T47D (cell line): Measurements from ENCODE around the gene AKT2.
"Not testable (repeated sequence)": the region's sequence is repeated elsewhere in the genome, so short reads cannot be mapped to it uniquely, and the experiment has no call there.

ENCODE experiments used
- DNase-seq, 2 experiments: peaks; one replicate each; pipeline versions ENCODE4 v3.0.0 to v3.0.0-alpha.2; 2011 to 2012; ENCODE audit warnings: low read depth in 1 of 2, low spot score in 1 of 2
- JUND ChIP-seq: IDR thresholded peaks from 2 replicates; pipeline ENCODE4 v1.6.1; 2012; ENCODE audit warnings: low read depth
- in situ Hi-C: cut with HindIII; loops from 2 replicates; pipeline ENCODE4 v1.10.0; 2016; ENCODE audit warnings: low sequenced_read_pairs, low pct_unique_long_range_greater_than_20kb

AKT2 gene

DNA sequence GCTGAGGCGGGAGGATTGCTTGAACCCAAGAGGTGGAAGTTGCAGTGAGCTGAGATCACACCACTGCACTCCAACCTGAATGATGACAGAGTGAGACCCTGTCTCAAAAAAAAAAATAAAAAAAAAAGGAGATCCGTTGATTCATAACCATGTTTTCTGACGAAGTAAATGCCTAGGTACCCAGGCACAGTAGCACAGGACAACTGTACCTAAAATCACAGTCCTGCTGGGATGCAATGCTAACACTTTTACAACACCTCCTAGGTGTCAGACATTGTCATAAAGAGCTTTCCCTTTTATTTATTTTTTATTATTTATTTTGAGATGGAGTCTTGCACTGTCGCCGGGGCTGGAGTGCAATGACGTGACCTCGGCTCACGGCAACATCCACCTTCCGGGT lies 64.5 kb downstream of the AKT2 start:
- in situ Hi-C loops, result no loop called here

DNA sequence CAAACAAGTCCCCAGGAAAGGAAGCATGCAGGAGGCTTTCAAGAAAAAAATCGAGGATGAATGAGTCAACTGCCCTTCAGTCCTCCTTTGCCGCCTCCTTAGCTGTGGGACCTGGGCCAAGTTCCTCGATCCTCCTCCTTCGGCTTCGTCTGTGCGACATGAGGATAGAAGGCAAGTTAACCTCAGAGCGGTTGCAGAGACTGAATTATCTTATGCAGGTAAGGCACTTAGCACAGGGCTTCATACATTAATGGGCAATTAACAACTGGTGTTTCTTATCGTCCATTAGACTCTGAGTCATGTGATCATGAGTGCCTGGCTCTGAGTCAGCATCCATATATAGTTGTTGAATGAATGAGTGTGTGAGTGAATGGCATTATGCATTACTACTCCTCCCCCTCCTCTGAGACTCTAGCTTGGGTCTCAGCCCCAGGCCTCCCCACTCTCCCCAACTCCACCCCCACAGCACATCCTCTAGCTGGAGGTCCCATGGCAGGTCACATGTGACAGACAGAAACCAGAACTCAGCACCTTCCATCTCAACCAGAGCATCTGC lies 65.3 kb downstream of the AKT2 start:
- no peak for TF ChIP-seq JUND
- DNase-seq, result peak in 1 of 2 experiments; percentile 13
- in situ Hi-C loops, result no loop called here

More for the DNA sequence above, 64.5 kb downstream of the AKT2 start:
- DNase-seq, result no peak
- TF ChIP-seq JUND, result no peak

DNA sequence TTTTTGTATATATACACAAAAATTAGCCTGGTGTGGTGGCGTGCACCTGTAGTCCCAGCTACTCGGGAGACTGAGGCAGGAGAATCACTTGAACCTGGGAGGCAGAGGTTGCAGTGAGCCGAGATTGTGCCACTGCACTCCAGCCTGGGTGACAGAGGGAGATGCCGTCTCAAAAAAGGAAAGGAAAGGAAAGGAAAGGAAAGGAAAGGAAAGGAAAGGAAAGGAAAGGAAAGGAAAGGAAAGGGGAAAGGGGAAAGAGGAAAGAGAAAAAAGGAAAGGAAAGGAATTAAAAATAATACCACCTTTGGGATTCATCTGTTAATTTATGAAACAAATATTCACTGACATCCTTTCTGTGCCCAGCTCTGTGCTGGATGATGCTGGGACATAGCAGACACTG lies 66.1 kb downstream of the AKT2 start:
- in situ Hi-C loops, DNase-seq: not testable (repeated sequence)

DNA sequence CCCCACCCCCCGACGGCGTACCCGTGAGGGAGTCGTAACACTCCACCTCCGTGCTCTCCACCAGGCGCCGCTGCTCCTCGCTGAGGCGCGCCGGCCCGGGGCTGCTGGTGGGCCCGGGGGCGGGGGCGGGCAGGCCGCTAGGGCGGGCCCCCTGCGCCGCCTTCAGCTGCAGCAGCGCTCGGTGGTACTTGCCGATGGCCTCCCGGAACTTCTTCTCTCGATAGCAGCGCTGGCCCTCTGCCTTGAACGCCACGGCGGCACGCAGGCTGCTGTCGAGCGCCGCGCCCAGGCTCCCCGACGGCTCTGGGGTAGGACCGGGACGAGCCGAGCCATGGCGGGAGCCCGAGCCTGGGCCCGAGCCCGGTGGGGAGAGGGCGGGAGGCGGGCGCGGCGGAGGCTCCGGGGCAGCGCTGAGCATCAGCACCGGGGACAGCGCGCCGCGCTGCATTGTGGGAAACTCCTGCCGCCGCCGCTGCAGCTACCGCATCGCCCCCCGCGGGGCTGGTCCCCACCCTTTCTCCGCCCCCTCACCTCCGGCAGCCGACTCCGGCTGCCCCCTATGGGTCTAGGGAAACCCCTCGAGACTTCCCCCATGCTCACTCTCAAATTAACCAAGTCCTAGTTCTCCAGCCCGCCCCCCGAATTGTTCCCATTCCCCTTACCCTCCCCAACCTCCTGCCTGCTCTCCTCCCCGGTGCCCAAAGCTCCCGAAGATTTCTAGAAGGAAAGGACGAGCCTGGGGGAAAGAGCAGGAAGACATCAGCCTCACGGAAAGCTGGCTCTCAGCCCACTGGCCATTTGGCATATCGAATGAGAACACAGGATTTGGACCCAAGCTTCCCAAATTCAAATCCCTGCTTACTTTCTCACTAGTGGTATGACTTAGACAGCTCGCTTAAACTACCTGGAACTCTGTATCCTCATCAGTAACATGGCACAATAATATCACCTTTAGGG lies 66.9 kb downstream of the AKT2 start, which contains the start of gene TTC9B:
TSS of gene TTC9B (minus strand) at position 451 of the 957 bp plus-strand sequence. CDS start at position 448, 3 bp downstream.
- no peak for TF ChIP-seq JUND
- DNase-seq, result no peak
- in situ Hi-C loops, result no loop called here

DNA sequence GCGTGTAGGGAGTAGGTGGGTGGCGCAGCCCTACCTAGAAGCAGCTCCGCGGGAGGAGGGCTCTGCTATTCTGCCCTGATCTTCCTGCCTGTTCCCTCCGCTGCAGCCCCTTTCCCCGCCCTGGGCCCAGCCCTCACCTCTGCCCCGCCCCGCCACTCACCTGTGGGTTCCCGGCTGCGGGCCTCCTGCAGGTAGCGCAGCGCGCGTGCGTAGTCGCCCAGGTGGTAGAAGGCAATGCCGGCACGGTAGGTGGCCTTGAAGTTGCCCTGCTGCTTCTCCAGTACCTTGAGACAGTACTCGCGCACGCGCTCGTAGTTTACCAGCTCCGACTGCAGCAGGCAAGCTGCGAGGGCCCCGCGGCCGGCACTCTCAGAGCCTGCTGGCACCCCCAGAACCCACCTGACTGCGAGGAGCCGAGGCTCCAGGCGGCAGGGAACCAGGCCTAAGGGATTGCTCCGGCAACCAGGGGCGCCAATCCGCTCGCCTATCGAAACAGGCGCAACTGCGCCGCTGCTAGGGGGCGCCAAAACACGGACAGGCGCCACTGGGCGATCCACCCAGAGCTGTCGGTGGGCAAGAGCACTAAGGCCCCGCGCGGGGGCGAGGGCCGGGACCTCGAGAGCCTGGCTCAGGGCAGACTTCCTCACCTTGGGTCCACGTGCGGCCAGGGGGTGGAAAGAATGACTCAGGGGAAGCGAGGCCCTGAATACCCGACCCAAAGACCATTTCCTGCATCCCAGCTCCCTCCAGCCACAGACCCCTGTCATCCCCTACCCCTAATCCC lies 67.9 kb downstream of the AKT2 start:
- DNase-seq, result peak; percentile 72 to 89
- in situ Hi-C loops, result no loop called here
- no peak for TF ChIP-seq JUND

GRCh38 chr19:40216777-40217026 lies 68.4 kb downstream of the AKT2 start:
- no peak for TF ChIP-seq JUND
- no peak for DNase-seq
- in situ Hi-C loops, result no loop called here

DNA sequence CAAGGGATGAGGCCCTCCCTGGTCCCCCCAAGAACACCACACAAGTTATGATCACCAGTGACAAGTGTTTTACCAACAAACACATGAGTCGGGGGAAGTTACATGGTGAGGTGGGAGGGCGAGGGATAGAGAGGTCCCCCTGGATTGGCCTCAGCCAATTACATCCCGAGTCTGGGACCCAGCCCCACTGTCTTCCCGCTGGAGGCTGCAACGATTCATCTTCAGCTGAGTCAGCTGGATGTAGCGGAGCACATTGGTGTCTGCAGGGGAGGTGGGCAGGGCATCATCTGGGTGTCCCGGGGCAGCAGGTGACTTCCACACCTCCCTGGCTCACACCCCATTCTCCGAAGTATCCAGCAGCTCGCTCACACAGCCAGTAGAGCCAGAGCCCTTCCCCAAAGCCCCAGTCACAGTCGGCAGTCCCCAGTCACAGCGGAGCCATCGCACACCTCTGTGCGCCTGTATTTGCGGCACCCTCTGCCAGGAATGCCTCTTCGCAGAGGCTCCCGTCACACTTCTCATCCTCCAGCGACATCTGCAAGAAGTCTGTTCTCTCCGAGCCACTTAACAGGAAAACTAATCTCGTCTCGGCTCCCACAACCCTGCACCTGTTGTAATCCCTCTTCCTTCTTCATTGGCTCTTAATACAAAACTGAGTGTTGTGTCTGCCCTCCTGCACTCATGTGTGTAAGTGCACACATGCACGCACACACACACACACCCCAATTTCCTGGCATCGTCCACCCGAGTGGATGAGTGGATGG lies 69.0 kb downstream of the AKT2 start:
- no peak for DNase-seq
- no peak for TF ChIP-seq JUND
- in situ Hi-C loops, result no loop called here

DNA sequence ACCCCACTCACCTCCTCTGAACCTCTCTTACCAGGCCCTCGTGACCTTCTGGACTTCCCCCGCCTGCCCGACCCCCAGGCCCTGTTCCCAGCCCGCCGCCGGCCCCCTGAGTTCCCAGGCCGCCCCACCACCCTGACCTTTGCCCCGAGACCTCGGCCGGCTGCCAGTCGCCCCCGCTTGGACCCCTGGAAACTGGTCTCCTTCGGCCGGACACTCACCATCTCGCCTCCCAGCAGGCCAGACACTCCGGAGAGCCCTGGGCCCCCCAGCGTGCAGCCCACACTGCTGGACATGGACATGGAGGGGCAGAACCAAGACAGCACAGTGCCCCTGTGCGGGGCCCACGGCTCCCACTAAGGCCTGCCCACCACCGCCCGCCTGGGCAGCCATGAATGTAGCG lies 70.2 kb downstream of the AKT2 start:
- DNase-seq, result no peak

GRCh38 chr19:40213882-40214570 lies 71.1 kb downstream of the AKT2 start:
- in situ Hi-C loops, result no loop called here
- TF ChIP-seq JUND, result no peak
- DNase-seq, result no peak

More for the DNA sequence above, 70.2 kb downstream of the AKT2 start:
- TF ChIP-seq JUND, result no peak
- in situ Hi-C loops, result no loop called here

DNA sequence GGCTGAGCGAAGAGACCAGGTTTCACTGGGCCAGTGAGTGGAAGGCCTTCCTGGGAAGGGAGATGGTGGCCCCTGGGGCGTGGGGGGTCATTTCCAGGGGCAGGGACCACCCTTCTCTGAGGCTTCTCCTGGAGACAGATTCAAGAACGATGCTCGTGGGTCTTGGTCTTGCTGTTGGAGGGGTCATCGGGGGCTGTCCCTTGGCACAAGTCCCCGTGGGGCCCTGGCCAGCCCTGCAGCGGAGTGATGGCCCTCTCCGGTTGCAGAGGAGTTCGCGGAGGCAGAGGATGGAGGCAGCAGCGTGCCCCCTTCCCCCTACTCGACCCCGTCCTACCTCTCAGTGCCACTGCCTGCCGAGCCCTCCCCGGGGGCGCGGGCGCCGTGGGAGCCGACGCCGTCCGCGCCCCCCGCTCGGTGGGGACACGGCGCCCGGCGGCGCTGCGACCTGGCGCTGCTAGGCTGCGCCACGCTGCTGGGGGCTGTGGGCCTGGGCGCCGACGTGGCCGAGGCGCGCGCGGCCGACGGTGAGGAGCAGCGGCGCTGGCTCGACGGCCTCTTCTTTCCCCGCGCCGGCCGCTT lies 71.8 kb downstream of the AKT2 start:
- in situ Hi-C loops, result no loop called here
- no peak for TF ChIP-seq JUND
- no peak for DNase-seq

GRCh38 chr19:40210889-40211288 lies 74.3 kb downstream of the AKT2 start:
- peak in 1 of 2 experiments; percentile 9 for DNase-seq
- in situ Hi-C loops, result no loop called here
- no peak for TF ChIP-seq JUND
